GM19395 (cell line): ENCODE measurements around the gene ABCC2.
"Not testable (repeated sequence)": the region's sequence is repeated elsewhere in the genome, so short reads cannot be mapped to it uniquely, and the experiment has no call there.

Source experiments
- ATAC-seq: cut with Tn5 transposase; IDR thresholded peaks from one replicate; pipeline ENCODE4 v1.9.1; 2021; ENCODE audit warnings: mild to moderate bottlenecking, moderate library complexity; ENCODE audit not compliant: unreplicated experiment

The ABCC2 gene

GRCh38 chr10:99851825-99852224 is 69.4 kb downstream of the ABCC2 start:
- ATAC-seq, result no peak

GRCh38 chr10:99852481-99853213 is 70.2 kb downstream of the ABCC2 start:
- no peak for ATAC-seq

GRCh38 chr10:99853655-99854054 is 71.2 kb downstream of the ABCC2 start:
- ATAC-seq, result no peak

- ATAC-seq, result no peak
Measured at GRCh38 chr10:99854860-99855259, 72.4 kb downstream of the ABCC2 start.

- ATAC-seq, result no peak
Measured at GRCh38 chr10:99855479-99856071, 73.1 kb downstream of the ABCC2 start.

GRCh38 chr10:99858849-99859248 is 76.4 kb downstream of the ABCC2 start:
- no peak for ATAC-seq

GRCh38 chr10:99859585-99859984 is 77.1 kb downstream of the ABCC2 start:
- ATAC-seq, result no peak

GRCh38 chr10:99860466-99860865 is 78.0 kb downstream of the ABCC2 start:
- no peak for ATAC-seq

GRCh38 chr10:99863535-99864240 is 81.2 kb downstream of the ABCC2 start:
- ATAC-seq, result not testable (repeated sequence)

GRCh38 chr10:99867250-99867649 is 84.8 kb downstream of the ABCC2 start:
- ATAC-seq, result not testable (repeated sequence)

GRCh38 chr10:99869581-99870122 is 87.2 kb downstream of the ABCC2 start:
- no peak for ATAC-seq

GRCh38 chr10:99870123-99870730 is 87.8 kb downstream of the ABCC2 start:
- ATAC-seq, result no peak

- no peak for ATAC-seq
Measured at GRCh38 chr10:99872367-99873162, 90.1 kb downstream of the ABCC2 start.

GRCh38 chr10:99873846-99874245 is 91.4 kb downstream of the ABCC2 start:
- ATAC-seq, result no peak

- no peak for ATAC-seq
Measured at GRCh38 chr10:99874341-99875085, 92.1 kb downstream of the ABCC2 start.

- ATAC-seq, result no peak
Measured at GRCh38 chr10:99875473-99875872, 93.0 kb downstream of the ABCC2 start.

- no peak for ATAC-seq
Measured at GRCh38 chr10:99880080-99880835, 97.8 kb downstream of the ABCC2 start.

GRCh38 chr10:99881371-99881770 is 98.9 kb downstream of the ABCC2 start:
- ATAC-seq, result no peak

GRCh38 chr10:99883523-99883922 is 101.1 kb downstream of the ABCC2 start:
- ATAC-seq, result no peak
